Hindlimb muscle (tissue), 1 donor: ENCODE data around the gene NUDT15. TPM values are rescaled to one million over a fixed set of nuclear protein-coding genes. Genes with fewer than 3 reads are reported as not detected.
"Not testable (repeated sequence)": the region's sequence is repeated elsewhere in the genome, so short reads cannot be mapped to it uniquely, and the experiment has no call there.

Experiments
- DNase-seq: peaks from one replicate; pipeline ENCODE4 v3.0.0-alpha.2; 2013
- polyA plus RNA-seq: library from polyadenylated mRNA; unstranded; fragments of 120-200 nt; gene quantifications from one replicate; pipeline ENCODE4 v1.2.1, GENCODE V29; 2013; ENCODE audit not compliant: insufficient read length

Gene NUDT15
- 11.6 TPM for polyA plus RNA-seq

GRCh38 chr13:48037346-48038173, at the start of gene NUDT15:
TSS of gene NUDT15 (plus strand) at chr13:48037726. CDS start at chr13:48037747, 21 bp downstream.
- DNase-seq = peak; percentile 98

GRCh38 chr13:47990427-47990826, 47.1 kb upstream of the NUDT15 start:
- DNase-seq = no peak

GRCh38 chr13:47990920-47991466, 46.5 kb upstream of the NUDT15 start:
- no peak for DNase-seq

GRCh38 chr13:47991859-47992258, 45.7 kb upstream of the NUDT15 start:
- no peak for DNase-seq

GRCh38 chr13:47997384-47997783, 40.1 kb upstream of the NUDT15 start:
- no peak for DNase-seq

- no peak for DNase-seq
Measured at GRCh38 chr13:47999973-48000372, 37.6 kb upstream of the NUDT15 start.

GRCh38 chr13:48000559-48001113, 36.9 kb upstream of the NUDT15 start:
- DNase-seq = no peak

- peak; percentile 93 for DNase-seq
Measured at GRCh38 chr13:48001114-48001881, 36.2 kb upstream of the NUDT15 start, which contains the start of gene SUCLA2. TSS of gene SUCLA2 (minus strand) at chr13:48001273. CDS start at chr13:48001269, 4 bp downstream.

GRCh38 chr13:48001999-48002398, 35.5 kb upstream of the NUDT15 start:
- DNase-seq = not testable (repeated sequence)

GRCh38 chr13:48004201-48004600, 33.3 kb upstream of the NUDT15 start:
- no peak for DNase-seq

- DNase-seq = no peak
Measured at GRCh38 chr13:48006396-48006795, 31.1 kb upstream of the NUDT15 start.

GRCh38 chr13:48009284-48009683, 28.2 kb upstream of the NUDT15 start:
- DNase-seq = no peak

GRCh38 chr13:48010698-48011097, 26.8 kb upstream of the NUDT15 start:
- DNase-seq = no peak

- no peak for DNase-seq
Measured at GRCh38 chr13:48012668-48013067, 24.9 kb upstream of the NUDT15 start.

- no peak for DNase-seq
Measured at GRCh38 chr13:48014359-48014758, 23.2 kb upstream of the NUDT15 start.

GRCh38 chr13:48018637-48019036, 18.9 kb upstream of the NUDT15 start:
- no peak for DNase-seq

- no peak for DNase-seq
Measured at GRCh38 chr13:48019796-48020195, 17.7 kb upstream of the NUDT15 start.

GRCh38 chr13:48028066-48028465, 9.5 kb upstream of the NUDT15 start:
- DNase-seq = no peak

- DNase-seq = no peak
Measured at GRCh38 chr13:48029859-48030258, 7.7 kb upstream of the NUDT15 start.

- no peak for DNase-seq
Measured at GRCh38 chr13:48038761-48039160, 1.2 kb downstream of the NUDT15 start.

GRCh38 chr13:48040049-48040448, 2.5 kb downstream of the NUDT15 start:
- DNase-seq = no peak

GRCh38 chr13:48040896-48041295, 3.4 kb downstream of the NUDT15 start:
- DNase-seq = no peak

GRCh38 chr13:48042894-48043293, 5.4 kb downstream of the NUDT15 start:
- DNase-seq = no peak
